Right lung (tissue), 10 donors: ENCODE measurements around the gene SYT5. TPM values are rescaled to one million over a fixed set of nuclear protein-coding genes. Genes with fewer than 3 reads are reported as not detected.
"Not testable (repeated sequence)": the region's sequence is repeated elsewhere in the genome, so short reads cannot be mapped to it uniquely, and the experiment has no call there.

Experiments
- DNase-seq, 2 donors: peaks; one replicate each; pipeline ENCODE4 v3.0.0-alpha.2; 2013
- long read RNA-seq, 8 donors: transcript quantifications; one replicate each; lab custom pipeline, GENCODE V29; 2026
- polyA plus RNA-seq, 5 donors: library from polyadenylated mRNA; unstranded; fragments of 120-200 nt; gene quantifications; one replicate each; pipeline versions ENCODE4 v1.2.1 to v1.2.3, GENCODE V29; 2013; ENCODE audit warnings: inconsistent platforms in 1 of 5, low replicate concordance in 1 of 5; ENCODE audit not compliant: insufficient read length in 5 of 5, insufficient read depth in 1 of 5

SYT5 gene
- polyA plus RNA-seq, result 1 to 10 TPM in 3 of 5 donors, under 1 TPM in 2; 0.50 to 1.2 (median 1.1) TPM
- long read RNA-seq, donor 1, result 0 reads
- long read RNA-seq, donor 2, partial matches to known transcripts, result 0 of 1 reads
- long read RNA-seq, donor 2, other reads (novel, unspliced or antisense), result 0 of 1 reads
- long read RNA-seq, donor 3, result 0 reads
- long read RNA-seq, donor 4, result 0 reads
- long read RNA-seq, donor 5, result 0 reads
- long read RNA-seq, donor 6, partial matches to known transcripts, result 0 of 1 reads
- long read RNA-seq, donor 6, other reads (novel, unspliced or antisense), result 0 of 1 reads
- long read RNA-seq, donor 7, partial matches to known transcripts, result 0 of 1 reads
- long read RNA-seq, donor 7, other reads (novel, unspliced or antisense), result 0 of 1 reads
- long read RNA-seq, donor 8, result 0 reads

- DNase-seq, result no peak
Measured at GRCh38 chr19:55179606-55180484, at the start of gene SYT5. Gene SYT5 (minus strand): TSS chr19:55180289. CDS start chr19:55179041, 1,248 bp downstream.

GRCh38 chr19:55229789-55230182 is 49.7 kb upstream of the SYT5 start:
- DNase-seq, result no peak

GRCh38 chr19:55229145-55229788 is 49.2 kb upstream of the SYT5 start:
- DNase-seq, result no peak

GRCh38 chr19:55228403-55229031 is 48.4 kb upstream of the SYT5 start, which contains the start of gene TMEM86B:
Gene TMEM86B (minus strand): TSS chr19:55228763. CDS start chr19:55228741, 22 bp downstream.
- no peak for DNase-seq

GRCh38 chr19:55228015-55228391 is 47.9 kb upstream of the SYT5 start:
- no peak for DNase-seq

- DNase-seq, result no peak
Measured at GRCh38 chr19:55227241-55228014, 47.3 kb upstream of the SYT5 start.

- DNase-seq, result no peak
Measured at GRCh38 chr19:55226788-55227187, 46.7 kb upstream of the SYT5 start.

GRCh38 chr19:55226273-55226672 is 46.2 kb upstream of the SYT5 start:
- no peak for DNase-seq

GRCh38 chr19:55225415-55225958 is 45.4 kb upstream of the SYT5 start:
- DNase-seq, result no peak

GRCh38 chr19:55224679-55225414 is 44.8 kb upstream of the SYT5 start:
- not testable (repeated sequence) for DNase-seq

GRCh38 chr19:55224038-55224665 is 44.1 kb upstream of the SYT5 start:
- DNase-seq, result no peak

- no peak for DNase-seq
Measured at GRCh38 chr19:55223291-55224037, 43.4 kb upstream of the SYT5 start.

GRCh38 chr19:55220525-55220924 is 40.4 kb upstream of the SYT5 start:
- no peak for DNase-seq

- peak; percentile 49 to 52 for DNase-seq
Measured at GRCh38 chr19:55216461-55217198, 36.5 kb upstream of the SYT5 start.

GRCh38 chr19:55213547-55213946 is 33.5 kb upstream of the SYT5 start:
- DNase-seq, result no peak

GRCh38 chr19:55212447-55212846 is 32.4 kb upstream of the SYT5 start:
- DNase-seq, result no peak

- DNase-seq, result no peak
Measured at GRCh38 chr19:55209693-55210472, 29.8 kb upstream of the SYT5 start.
